UCSD-AML1 (cell line): ENCODE data around the gene CAPZA1.
"Not testable (repeated sequence)": the region's sequence is repeated elsewhere in the genome, so short reads cannot be mapped to it uniquely, and the experiment has no call there.

Experiments
- DNase-seq: peaks from one replicate; lab custom pipeline; 2025; ENCODE audit not compliant: unreplicated experiment; lab: John Stamatoyannopoulos, UW

CAPZA1 gene

DNA sequence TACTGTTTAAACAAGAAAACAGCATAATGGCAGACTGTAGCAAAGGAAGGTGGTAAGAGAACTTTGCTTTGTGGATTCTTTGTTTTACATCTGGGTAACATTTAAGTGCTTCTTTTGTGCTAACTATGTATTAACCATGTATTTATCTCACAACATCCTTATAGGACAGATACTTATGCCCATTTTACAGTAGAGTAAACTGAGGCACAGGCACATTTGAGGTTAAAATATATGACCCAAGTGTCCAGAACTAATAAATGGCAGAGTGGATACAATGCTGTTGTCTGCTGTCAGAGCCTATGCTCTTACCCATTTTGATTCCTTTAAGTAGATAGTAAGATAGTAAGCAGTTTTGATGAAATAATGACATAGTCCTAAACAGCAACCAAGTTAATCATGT is 7.3 kb downstream of the CAPZA1 start:
- no peak for DNase-seq

DNA sequence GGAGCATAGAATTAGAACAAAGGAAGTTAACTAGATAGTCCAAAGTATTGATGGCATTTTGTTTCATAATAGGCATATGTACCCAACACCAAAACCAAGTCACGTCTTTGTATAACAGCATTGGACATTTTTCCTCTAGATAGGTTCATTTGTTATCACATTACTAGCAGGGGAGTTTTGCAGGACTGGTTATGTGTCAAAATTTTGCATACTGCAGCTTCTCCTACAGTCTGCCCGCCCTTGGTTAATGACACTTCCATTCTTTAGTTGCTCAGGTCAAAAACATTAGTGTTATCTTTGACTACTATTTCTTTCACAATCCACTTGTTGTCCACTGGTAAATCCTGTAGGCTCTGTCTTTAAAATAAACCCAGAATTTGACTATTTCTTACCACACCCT is 8.9 kb downstream of the CAPZA1 start:
- DNase-seq: no peak

DNA sequence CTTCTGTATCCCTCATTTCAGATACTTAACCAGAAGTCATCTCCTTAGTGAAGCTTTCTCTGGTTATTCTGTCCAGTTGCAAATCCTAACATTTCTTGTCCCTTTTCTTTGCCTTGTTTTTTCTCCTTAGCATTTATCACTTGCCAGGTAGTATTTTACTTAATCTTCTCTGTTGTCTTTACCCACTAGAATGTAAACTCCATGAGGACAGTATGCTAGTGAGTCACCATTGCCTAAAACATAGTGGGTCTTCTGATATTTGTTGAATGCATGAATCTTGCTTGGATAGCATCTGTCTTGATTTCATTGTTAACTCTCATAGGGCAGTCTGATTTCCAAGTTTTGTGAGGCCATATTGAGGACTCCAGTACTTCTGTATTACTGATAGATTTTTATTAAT is 9.6 kb downstream of the CAPZA1 start:
- no peak for DNase-seq

DNA sequence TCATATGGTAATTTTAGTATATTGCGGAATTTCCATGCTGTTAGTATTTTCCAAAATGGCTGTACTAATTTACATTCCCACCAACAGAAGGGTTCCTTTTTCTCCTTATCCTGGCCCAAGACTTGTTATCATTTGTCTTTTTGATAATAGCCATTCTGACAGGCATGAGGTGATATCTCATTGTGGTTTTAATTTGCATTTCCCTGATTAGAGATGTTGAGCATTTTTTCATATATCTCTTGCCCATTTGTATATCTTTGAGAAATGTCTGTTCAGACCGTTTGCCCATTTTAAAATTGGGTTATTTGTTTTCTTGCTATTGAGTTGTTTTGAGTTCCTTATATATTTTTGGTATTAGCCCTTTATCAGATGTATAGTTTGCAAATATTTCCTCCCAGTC is 14.0 kb downstream of the CAPZA1 start:
- DNase-seq: no peak

DNA sequence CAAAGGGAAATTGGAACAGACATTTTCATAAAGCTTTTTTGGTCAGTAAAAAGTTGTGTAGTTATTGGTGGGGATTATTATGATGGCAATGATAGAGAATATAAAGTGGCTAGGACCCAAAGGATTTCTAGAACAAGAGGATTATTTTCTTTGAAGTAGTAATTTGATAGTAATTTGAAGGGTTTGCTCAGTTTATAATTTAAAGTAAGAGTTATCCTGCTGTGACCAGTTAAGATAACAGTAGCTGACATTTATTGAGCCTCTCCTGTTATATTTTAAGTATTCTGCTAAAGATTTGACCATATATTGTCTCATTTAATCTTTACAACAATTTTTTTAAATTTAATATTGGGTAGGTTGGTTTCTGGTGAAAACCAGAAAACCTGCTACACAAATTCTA is 14.7 kb downstream of the CAPZA1 start:
- DNase-seq: no peak

DNA sequence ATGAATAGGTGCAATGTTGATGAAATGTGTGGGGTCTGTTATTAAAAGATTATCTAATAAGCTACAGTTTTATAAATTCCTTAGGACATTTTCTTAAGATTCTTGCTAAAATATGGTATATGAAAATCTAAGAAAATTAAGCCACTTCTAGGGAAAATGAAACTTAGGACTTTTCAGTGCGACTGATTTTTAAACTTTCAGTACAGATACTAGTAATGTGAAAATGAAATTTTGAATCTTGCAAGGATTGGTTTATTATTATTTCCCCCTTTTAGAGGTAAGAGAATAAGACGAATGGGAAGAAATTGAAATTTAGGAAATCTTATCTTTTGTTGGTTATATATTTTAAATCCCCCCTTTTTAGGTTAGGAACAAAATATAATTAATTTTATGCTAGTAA is 16.4 kb downstream of the CAPZA1 start:
- DNase-seq: no peak

DNA sequence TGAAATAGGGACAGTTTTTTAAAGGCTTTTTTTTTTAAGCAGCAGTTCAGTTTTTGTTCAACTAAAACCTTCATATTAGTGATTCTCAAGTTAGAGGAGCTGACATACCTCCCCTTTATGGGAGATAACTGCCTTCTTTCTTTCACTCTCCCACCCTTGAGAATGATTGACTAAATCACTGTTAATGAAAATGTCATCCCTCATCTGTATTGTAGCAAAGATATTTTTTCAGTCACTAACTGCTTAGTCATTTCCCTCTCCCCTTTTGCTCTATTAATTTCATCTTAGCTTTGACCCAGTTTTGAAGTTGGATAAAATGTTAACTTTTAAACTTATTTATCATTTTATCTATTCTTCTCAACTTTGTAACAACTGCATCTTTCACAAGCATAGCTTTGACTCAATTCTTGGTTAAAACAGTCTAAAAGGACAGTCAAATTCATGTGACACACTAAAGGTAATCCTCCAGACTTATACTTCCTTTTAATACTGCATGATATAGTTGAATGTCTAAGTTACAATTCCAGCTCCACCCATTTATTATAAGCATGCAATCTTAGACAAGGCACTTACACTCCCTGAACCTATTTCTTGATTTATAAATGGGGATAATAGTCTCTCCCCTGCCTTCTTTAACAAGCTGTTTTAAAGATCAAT is 17.1 kb downstream of the CAPZA1 start:
- DNase-seq: no peak

DNA sequence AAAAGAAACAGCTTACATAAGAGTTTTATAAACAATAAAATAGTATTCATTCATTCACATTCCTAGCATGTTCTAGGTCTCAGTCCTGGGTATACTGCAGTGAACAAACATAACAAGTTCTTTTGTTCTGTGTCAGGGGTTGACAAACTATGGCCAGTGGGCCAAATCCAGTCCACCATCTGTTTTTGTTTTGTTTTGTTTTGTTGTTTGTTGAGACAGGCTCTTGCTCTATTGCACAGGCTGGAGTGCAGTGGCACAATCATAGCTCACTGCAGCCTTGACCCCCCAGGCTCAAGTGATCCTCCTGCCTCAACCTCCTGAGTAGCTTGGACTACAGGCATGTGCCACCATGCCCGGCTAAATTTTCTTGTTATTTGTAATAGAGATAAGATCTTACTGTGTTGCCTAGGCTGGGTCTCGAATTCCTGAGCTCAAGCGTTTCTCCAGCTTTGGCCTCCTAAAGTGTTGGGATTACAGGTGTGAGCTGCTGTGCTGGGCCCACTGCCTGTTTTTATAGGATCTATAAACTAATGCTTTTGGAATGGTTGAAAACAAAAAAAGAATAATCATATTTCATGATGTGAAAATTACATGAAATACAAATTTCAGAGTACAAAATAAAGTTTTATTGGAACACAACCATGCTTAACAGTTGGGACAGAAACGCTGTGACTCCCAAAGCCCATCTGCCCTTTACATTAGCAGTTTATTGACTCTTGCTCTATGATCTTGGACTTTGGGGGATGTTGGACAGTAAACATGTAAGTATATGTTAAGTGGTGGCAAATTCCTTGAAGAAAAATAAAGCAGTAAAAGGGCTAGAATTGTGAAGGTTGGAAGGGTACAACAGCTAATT is 17.9 kb downstream of the CAPZA1 start:
- DNase-seq: no peak

DNA sequence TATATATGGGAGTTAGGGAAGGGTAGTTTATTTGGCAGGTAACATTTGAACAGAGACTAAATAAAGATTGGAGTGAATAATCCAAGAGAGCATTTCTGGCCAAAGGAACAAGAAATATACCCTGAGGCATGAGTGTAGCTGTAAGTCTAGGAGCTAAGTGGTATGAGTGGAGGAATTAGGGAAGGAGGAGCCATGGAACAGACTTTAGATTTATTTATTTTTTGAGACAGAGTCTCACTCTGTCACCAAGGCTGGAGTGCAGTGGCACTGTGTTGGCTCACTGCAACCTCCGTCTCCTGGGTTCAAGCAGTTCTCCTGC is 18.4 kb downstream of the CAPZA1 start:
- DNase-seq: no peak

DNA sequence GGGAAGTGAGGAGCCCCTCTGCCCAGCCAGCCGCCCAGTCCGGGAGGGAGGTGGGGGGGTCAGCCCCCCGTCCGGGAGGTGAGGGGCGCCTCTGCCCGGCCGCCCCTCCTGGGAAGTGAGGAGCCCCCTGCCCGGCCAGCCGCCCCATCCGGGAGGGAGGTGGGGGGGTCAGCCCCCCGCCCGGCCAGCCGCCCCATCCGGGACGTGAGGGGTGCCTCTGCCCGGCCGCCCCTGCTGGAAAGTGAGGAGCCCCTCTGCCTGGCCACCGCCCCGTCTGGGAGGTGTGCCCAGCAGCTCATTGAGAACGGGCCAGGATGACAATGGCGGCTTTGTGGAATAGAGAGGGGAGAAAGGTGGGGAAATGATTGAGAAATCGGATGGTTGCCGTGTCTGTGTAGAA is 20.8 kb downstream of the CAPZA1 start:
- not testable (repeated sequence) for DNase-seq

DNA sequence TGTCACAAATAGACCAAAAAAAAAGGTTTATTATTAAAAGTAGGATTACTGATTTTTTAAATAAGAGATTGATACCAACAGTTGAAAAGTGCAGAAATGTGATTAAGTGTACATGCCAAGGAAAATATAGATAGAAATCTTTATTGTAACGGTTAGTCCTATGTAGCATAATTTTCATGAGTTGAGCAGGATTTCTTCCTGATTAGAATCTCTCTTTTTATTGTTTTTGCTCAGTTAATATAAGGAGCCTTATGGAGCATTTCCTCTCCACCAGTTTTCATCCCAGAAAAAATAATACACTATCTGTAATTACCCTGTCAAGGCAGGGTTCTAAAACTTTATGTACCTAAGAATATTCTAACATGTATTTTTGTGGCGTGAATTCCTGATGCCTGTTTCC is 23.4 kb downstream of the CAPZA1 start:
- DNase-seq: no peak

DNA sequence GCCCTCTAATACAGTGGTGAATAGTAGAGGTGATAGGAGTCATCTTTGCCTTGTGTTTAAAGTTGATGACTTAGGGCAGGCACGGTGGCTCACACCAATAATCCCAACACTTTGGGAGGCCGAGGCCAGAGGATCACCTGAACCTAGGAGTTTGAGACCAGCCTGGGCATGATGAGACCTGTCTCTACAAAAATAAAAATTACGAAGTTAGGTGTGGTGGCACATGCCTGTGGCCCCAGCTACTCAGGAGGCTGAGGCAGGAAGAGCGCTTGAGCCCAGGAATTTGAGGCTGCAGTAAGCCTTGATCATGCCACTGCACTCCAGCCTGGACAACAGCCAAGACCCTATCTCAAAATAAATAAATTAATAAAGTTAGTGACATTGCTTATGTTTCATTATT is 26.6 kb downstream of the CAPZA1 start:
- no peak for DNase-seq

DNA sequence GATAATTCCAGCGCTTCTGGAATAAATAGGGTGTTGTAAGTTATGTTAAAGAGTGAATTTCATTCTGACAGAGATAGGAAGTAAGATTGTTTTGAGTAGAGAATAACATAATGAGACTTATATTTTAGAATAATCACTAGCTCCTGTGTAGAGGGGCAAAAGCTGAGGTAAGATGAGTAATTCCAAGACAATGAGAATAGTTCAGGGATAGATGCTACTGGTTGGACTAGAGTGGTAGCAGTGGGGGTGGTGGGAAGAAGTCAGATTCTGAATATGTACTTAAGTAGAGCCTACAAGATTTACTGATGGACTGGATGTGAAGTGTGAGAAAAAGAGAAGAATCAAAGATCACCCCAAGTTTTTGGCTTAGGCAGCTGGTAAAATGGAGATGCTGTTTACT is 31.6 kb downstream of the CAPZA1 start:
- DNase-seq: no peak

DNA sequence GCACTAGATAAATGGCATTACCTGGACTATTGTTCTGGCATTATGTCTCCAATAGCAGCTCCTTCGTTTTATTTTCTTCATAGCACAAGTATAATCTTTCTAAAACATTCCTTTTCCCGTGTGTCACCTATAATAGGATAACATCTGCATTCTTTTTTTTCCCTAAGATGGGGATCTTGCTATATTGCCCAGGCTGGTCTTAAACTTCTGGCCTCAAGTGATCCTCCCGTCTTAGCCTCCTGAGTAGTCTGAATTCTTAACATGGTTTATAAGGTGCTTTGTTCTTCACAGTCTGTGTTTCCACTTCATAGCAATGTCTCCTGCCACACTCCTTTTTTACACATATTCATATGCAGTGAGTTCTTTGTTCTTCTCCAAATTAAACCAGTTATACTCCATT is 46.2 kb downstream of the CAPZA1 start:
- no peak for DNase-seq

DNA sequence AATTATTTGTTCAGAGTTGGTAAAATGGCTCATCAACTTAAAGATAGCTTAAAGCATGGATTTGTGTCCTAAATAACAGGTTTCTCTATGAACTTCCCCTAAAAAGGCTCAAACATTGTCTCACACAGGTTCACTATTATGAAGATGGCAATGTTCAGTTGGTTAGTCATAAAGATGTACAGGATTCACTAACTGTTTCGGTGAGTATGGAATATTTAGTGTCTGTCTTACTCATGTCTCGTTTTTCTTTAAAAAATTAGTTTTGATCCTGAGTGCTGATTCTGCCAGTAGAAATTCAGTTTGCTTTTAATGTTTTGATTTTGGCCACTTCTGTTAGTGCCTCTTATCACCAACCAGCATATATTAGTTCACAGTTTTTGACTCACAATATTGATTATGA is 47.3 kb downstream of the CAPZA1 start:
- DNase-seq: no peak

DNA sequence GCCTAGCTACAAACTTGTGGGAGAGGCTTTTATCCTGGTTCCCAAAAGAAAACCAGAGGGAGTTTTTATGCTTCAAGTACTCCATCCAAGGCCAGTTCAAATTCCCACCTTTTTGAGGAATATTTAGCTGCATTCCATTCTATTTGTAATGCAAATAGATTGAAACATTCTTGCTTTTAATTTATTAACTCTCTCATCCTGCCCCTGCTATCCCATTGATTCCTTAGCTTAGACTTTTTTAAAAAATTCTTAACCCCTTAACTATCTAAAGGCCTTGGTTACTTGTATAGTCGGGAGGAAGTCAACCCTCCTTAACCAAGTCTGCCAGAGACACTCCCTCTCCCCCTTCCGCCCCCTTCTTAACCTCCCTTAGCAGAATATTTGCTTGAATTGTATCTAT is 52.4 kb downstream of the CAPZA1 start:
- no peak for DNase-seq

DNA sequence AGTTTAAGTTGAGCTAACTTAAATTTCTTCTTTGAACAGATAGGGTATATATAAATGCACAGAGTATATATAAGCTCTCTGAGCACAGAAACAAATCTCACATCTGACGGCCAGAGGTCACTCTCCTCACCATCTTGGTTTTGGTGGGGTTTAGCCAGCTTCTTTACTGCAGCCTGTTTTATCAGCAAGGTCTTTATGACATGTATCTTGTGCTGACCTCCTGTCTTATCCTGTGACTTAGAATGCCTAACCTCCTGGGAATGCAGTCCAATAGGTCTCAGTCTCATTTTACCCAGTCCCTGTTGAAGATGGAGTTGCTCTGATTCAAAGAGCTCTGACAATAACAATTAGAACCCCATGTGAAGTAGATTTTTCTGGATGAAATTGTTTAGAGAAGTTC is 53.2 kb downstream of the CAPZA1 start:
- no peak for DNase-seq

DNA sequence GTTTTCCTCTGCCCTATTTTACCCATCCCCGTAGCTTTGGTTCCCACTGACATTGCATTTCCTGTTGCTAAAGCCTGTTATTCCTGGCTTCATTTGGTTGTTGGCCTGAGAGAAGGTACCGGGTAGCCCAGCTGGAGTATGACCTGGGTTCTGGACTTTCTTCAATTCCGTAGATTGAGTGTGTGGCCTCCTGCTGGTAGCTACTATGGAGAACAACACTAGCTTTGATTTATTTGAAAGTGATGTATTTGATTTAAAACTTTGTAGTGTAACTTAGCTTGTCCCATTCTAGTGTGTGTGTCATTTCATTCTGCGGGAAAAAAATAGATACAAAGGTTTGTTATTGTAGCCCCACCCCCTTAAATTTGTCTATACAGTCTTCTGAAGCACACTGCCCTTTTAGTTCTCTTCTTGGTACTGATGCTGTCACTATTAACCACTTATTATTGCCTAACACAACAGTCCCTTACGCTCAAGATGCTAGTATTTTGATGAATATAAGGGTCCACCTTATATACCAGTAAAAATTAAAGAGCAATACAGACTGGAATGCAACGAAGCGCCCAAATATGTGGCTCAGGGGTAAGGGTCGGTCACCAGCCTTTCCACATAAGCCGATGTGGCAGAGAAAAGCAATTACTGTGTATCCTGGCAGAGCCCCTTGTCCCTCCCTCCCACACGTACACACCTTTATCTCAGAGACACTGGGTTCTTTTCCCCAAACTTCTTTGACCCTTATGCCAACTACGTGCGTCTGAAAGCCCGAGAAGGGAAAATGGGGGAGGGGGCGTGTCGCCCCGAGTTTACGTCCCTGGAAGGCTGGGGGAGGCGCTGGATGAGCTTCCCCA is 54.2 kb downstream of the CAPZA1 start:
- DNase-seq: no peak

DNA sequence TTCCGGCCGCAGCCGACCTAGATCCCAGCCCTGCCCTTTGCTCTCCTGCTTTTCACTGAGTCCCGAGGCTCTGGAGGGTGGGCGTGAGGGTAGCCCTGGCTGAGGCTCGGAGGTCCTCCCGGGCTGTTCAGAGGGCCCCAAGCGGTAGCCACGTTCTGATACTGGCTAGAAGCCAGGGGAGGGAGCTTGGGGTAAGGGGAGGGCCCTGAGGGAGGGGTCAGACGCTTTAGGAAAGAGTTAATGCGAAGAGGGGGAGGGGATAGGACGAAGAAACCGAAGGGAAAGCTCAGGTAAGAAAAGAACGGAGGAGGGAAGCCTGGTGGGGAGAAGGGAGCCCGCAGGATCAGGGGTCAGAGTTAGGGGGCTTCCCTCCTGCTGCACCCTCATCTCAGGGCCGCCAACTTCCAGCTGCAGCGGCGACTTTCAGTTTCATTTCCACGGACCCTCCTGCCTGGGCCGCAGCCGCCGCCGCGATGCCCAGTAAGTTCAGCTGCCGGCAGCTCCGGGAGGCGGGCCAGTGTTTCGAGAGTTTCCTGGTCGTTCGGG is 54.9 kb downstream of the CAPZA1 start, which contains the start of gene MOV10:
MOV10 (plus strand) TSS at position 220 of the 546 bp plus-strand sequence; CDS start at position 474, 254 bp downstream.
- peak; percentile 77 for DNase-seq

DNA sequence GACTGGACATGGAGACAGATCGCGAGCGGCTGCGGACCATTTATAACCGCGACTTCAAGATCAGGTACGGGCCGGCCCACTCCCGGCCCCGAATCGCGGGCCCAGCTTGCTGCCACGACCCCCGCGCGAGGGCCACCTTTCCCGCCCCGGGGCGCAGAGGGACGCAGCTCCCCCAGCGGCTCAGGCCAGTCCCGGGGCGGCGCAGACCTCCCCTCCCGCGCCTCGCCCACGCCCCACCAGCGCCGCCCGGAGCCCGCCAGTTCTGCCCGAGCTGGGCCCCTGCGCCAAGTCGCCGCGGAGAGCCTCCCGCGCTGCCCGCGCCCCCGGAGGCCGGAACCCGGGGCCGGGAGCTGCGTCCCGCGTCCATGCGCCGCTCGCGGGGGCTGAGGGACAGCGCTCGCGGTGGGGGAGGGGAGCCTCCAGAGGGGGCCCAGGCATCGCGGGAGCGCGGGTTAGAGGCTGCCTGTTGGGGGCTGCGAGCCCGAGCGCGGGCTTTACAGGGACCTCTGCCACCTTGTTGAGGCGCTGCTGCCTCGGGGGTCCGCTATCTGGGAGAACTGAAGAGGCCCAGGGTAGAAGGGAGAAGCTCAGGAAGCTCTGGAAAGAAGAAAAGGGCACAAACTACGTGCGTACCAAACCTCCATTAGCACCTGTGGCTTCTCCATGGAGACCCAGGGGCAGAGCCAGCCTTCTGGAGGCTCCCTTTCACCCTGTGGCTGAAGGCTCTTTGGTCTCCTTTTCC is 55.5 kb downstream of the CAPZA1 start:
- DNase-seq: peak; percentile 73
